Fibroblast of lung (primary cell): ENCODE results near the gene RPA3. TPM values are rescaled to one million over a fixed set of nuclear protein-coding genes. Genes with fewer than 3 reads are reported as not detected.

Source experiments
- DNase-seq, 2 donors: peaks; one replicate each; pipeline versions ENCODE4 v3.0.0 to v3.0.0-alpha.2; 2010; ENCODE audit warnings: low read depth in 2 of 2
- H2AFZ ChIP-seq: 2 replicates; pipeline ENCODE4 v1.5.1; 2012; ENCODE audit warnings: low read length, control low read depth, inconsistent platforms
- H3K27ac ChIP-seq: 2 replicates; pipeline ENCODE4 v1.5.1; 2011; ENCODE audit warnings: low read length, control low read depth; ENCODE audit not compliant: insufficient read depth
- H3K27me3 ChIP-seq: 2 replicates; pipeline ENCODE4 v1.5.1; 2011; ENCODE audit warnings: mild to moderate bottlenecking, low read length; ENCODE audit not compliant: control insufficient read depth, insufficient read depth
- H3K36me3 ChIP-seq: 2 replicates; pipeline ENCODE4 v1.5.1; 2011; ENCODE audit warnings: low read length; ENCODE audit not compliant: control insufficient read depth, insufficient read depth
- H3K4me1 ChIP-seq: 2 replicates; pipeline ENCODE4 v1.5.1; 2011; ENCODE audit warnings: low read length; ENCODE audit not compliant: control insufficient read depth, insufficient read depth; ENCODE audit errors: extremely low read depth
- H3K4me2 ChIP-seq: 2 replicates; pipeline ENCODE4 v1.5.1; 2011; ENCODE audit warnings: low read length, control low read depth; ENCODE audit not compliant: insufficient read depth; ENCODE audit errors: extremely low read depth
- H3K4me3 ChIP-seq, 4 experiments: fragments of 200-600 bp in 1 of 4; sonication (generic) in 1 of 4; replicated peaks in 1 of 4; 2 replicates each; pipeline ENCODE4 v1.5.1; 2011 to 2016; ENCODE audit warnings: low read length in 4 of 4, low read depth in 3 of 4, mild to moderate bottlenecking in 3 of 4, control low read depth in 2 of 4, inconsistent platforms in 1 of 4, mixed read lengths in 1 of 4; ENCODE audit not compliant: insufficient read depth in 1 of 4; ENCODE audit errors: control extremely low read depth in 1 of 4
- H3K79me2 ChIP-seq: 2 replicates; pipeline ENCODE4 v1.5.1; 2012; ENCODE audit warnings: mild to moderate bottlenecking, low read length, inconsistent platforms; ENCODE audit not compliant: control insufficient read depth, insufficient read depth
- H3K9ac ChIP-seq: 2 replicates; pipeline ENCODE4 v1.5.1; 2011; ENCODE audit warnings: mild to moderate bottlenecking, low read length, control low read depth; ENCODE audit not compliant: insufficient read depth
- H3K9me3 ChIP-seq: 2 replicates; pipeline ENCODE4 v1.5.1; 2012; ENCODE audit warnings: low read depth, low read length; ENCODE audit not compliant: control insufficient read depth, insufficient read depth
- H4K20me1 ChIP-seq: 2 replicates; pipeline ENCODE4 v1.5.1; 2011; ENCODE audit warnings: low read length; ENCODE audit not compliant: control insufficient read depth, insufficient read depth; ENCODE audit errors: extremely low read depth
- CTCF ChIP-seq, 2 donors: IDR thresholded peaks in 1 of 2; conservative IDR thresholded peaks in 1 of 2; 1 replicate in 1 of 2; 2 replicates in 1 of 2; pipeline ENCODE4 v1.5.1; 2011 to 2012; ENCODE audit warnings: low read length in 2 of 2, control low read depth in 1 of 2, inconsistent platforms in 1 of 2, low read depth in 1 of 2, mild to moderate bottlenecking in 1 of 2
- EZH2 ChIP-seq: IDR thresholded peaks from 2 replicates; pipeline ENCODE4 v1.5.1; 2012; ENCODE audit warnings: low read length, control low read depth, mild to moderate bottlenecking; ENCODE audit errors: missing control alignments
- polyA plus RNA-seq, 2 donors: library from polyadenylated mRNA; depleted of rRNA in 1 of 2; stranded (reverse) in 1 of 2; unstranded in 1 of 2; fragments of >200 nt; gene quantifications; 2 replicates each; pipeline ENCODE4 v1.2.1, GENCODE V29; 2011 to 2012; ENCODE audit warnings: missing spikeins in 1 of 2
- total RNA-seq: library from RNA; depleted of rRNA; stranded (reverse); fragments of >200 nt; gene quantifications from 2 replicates; pipeline ENCODE4 v1.2.1, GENCODE V29; 2014

The RPA3 gene
- total and polyA plus RNA-seq, 2 donors (not counting 1 experiment from before 2014, with no cell fraction given), result 19.0 to 23.9 TPM

DNA sequence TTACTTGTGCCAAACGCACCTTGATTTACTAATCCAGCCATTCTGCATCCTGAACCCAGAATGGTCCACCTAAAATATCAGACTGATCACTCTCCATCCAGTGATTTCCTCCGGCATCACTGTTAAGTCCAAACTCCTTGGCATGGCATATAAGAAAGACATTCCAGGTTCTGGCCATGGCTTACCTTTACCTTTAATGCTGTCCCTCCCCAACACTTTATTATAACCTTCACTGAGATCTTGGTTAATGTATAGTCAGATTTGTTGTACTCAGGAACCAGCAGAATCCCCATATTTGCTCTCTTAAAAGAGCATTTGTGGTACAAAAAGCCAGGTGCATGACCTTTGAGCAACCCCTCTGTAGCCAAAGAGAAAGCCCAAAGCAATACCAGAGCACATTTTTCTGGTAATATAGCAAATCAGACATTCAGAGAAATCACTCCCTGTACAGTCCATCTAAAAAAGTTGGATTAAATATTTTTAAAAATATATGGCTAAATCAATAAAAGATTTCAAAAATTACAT, 67.7 kb downstream of the RPA3 start:
- no peak overlapping the region for H3K27ac ChIP-seq
- no peak overlapping the region for H2AFZ ChIP-seq
- H3K27me3 ChIP-seq, result no peaks in the 10 kb centered on the region
- no peaks in the 10 kb centered on the region for H3K36me3 ChIP-seq
- no peak overlapping the region for H3K9ac ChIP-seq
- H4K20me1 ChIP-seq, result no peaks in the 10 kb centered on the region
- TF ChIP-seq EZH2 (no peak), CTCF (conservative IDR thresholded peaks at IDR 0.05 in 1 of 2, IDR thresholded peaks at IDR 0.05 in 1 of 2; ENCODE audit: low read depth in 1 of 2, low read length in 2 of 2) (no peak)
- H3K79me2 ChIP-seq, result no peaks in the 10 kb centered on the region
- H3K4me1 ChIP-seq, result no peaks in the 10 kb centered on the region
- H3K4me3 ChIP-seq, result no peak overlapping the region
- no peaks in the 10 kb centered on the region for H3K9me3 ChIP-seq
- H3K4me2 ChIP-seq, result no peak overlapping the region
- DNase-seq, result no peak

GRCh38 chr7:7647495-7648036, 70.8 kb downstream of the RPA3 start:
- Histone ChIP-seq H2AFZ (no peak overlapping the region), H3K4me1 (no peaks in the 10 kb centered on the region), H3K27me3 (no peaks in the 10 kb centered on the region), H3K4me3 (no peak overlapping the region), H3K36me3 (no peaks in the 10 kb centered on the region), H3K27ac (no peak overlapping the region), H4K20me1 (no peaks in the 10 kb centered on the region), H3K4me2 (no peak overlapping the region), H3K79me2 (no peaks in the 10 kb centered on the region), H3K9ac (no peak overlapping the region), H3K9me3 (no peaks in the 10 kb centered on the region)
- DNase-seq, result no peak
- TF ChIP-seq CTCF (conservative IDR thresholded peaks at IDR 0.05 in 1 of 2, IDR thresholded peaks at IDR 0.05 in 1 of 2; ENCODE audit: low read depth in 1 of 2, low read length in 2 of 2), result no peak
- TF ChIP-seq EZH2, result no peak

DNA sequence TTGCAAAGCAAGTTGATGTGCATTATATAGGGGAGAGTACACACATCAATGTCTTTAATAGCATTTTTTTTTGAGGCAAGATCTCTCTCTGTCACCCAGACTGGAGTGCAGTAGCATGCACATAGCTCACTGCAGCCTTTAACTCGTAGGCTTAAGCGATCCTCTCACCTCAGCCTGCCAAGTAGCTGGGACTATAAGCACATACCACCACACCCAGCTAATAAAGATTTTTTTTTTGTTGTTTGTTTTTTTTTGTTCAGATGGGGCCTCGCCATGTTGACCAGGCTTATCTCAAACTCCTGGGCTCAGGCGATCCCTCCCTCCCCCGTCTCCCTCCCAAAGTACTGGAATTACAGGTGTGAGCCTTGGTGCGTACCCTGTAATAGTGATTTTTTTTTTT, 76.3 kb downstream of the RPA3 start:
- Histone ChIP-seq H4K20me1 (no peaks in the 10 kb centered on the region), H3K4me2 (no peak overlapping the region), H3K36me3 (no peaks in the 10 kb centered on the region), H3K27ac (no peak overlapping the region), H2AFZ (no peak overlapping the region), H3K79me2 (peaks cover 3% of the 10 kb centered on the region), H3K9me3 (no peaks in the 10 kb centered on the region), H3K9ac (no peak overlapping the region), H3K4me3 (peak overlapping the region in 1 of 4 experiments; percentile 86), H3K27me3 (no peaks in the 10 kb centered on the region), H3K4me1 (no peaks in the 10 kb centered on the region)
- no peak for DNase-seq
- TF ChIP-seq EZH2, result no peak
- TF ChIP-seq CTCF (conservative IDR thresholded peaks at IDR 0.05 in 1 of 2, IDR thresholded peaks at IDR 0.05 in 1 of 2; ENCODE audit: low read depth in 1 of 2, low read length in 2 of 2), result no peak
